Right forelimb (tissue), 1 donor: ENCODE results near the gene GPATCH4.
"Not testable (repeated sequence)": the region's sequence is repeated elsewhere in the genome, so short reads cannot be mapped to it uniquely, and the experiment has no call there.

Source experiments
- DNase-seq: peaks from one replicate; pipeline ENCODE4 v3.0.0-alpha.2; 2018

The GPATCH4 gene

DNA sequence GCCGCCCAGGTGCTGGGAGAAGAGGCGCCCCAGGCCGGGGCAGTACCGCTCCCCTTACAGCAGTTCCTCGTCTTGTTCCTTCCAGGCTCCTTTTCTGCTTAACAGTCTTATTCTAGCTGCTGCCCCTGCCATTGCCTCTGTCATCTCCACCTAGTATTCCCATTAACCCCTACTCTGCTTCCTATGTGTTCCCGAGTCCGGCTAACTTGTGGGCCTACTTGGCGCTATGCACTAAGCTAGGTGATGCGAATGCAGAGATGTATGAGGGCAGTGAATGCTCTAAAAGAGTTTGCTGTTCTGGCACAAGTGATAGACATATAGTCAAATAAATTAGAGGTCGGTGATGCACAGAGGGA is 28.6 kb downstream of the GPATCH4 start:
- DNase-seq: no peak

DNA sequence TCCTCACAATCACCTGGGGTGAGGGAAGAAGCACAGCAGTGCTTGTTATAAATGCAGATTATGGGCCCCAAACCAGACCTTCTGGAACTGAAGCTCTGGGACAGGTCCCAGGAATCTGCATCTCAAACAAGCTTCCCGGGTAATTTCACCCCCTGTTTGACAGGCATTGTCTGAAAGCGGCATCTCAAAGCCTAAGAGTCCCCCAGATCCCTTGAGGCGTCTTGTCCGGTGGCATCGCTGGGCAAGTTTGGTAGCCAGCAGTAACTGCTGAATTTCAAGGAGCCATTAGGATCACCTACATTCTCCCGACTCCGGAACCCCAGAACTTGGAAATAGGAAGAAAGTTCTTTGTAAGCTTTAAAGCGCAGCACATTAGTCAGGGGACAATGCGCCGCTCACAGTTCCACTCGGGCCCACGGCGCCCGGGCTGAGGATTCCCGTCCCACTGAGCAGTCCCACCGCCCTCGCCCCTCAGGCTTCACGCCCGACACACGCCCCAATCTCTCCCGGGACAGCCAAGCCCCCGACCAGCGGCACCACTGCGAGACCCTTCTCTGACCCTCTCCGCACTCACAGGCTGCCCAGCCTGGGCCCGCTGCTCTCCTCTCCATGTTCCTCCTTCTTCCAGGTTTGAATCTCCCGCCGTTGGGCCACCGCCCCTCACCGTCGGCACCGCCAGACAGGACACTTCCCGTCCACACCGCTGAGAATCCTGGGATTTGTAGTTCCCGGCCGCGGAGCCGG is 29.2 kb downstream of the GPATCH4 start, which contains the start of gene IQGAP3:
Gene IQGAP3 (minus strand): TSS at position 647 of the 744 bp plus-strand sequence. CDS start 36 bp downstream, at position 611.
- peak; percentile 91 for DNase-seq

DNA sequence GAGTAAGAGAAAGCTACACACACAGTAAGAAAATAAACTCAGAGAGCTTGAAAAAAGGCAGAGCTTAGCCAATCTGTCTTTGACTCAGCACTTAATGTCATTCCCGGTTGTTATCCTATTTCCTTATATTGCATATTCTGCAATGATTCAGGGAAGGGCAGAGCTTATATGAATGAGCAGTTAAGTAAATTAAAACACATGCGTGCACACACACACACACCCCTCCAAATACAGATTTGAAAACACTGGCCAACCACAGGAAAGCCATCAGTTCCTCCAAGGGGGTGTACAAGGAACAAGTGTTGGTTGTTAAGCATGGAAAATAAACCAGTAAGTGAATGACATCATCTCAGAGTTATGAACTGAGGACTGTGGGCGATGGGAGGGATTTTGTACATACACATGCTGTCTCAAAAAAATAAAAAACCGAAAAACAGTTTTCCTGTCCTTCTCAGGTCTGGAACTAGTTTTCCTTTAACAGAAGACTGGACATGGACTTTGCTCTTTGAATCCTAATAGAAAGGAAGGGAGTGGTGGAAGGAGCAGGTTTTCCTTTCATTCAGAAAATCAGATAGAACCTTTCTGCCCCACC is 29.9 kb downstream of the GPATCH4 start:
- DNase-seq: no peak

DNA sequence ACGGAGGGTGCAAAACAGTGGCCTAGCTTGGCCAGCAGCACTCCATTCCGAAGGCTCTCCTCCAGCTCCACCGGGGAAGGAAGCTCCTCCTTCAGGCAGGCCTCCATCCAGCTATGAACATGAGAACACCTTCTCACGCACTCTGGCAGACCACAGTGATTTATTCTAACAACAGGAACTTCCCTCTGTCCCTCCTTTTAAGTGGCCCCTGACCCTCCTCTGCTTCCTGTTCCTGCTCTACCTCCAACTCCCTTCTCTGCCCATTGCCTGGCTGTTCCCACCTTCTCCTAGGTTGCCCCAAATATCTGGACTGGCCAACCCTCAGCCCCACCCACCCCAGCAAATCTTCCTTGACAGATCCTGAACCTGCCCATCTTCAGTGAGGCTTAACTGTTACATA is 34.8 kb downstream of the GPATCH4 start:
- no peak for DNase-seq

- no peak for DNase-seq
These were observed 35.8 kb downstream of the GPATCH4 start for GRCh38 chr1:156565519-156565918.

GRCh38 chr1:156560585-156561163 is 40.6 kb downstream of the GPATCH4 start:
- no peak for DNase-seq

DNA sequence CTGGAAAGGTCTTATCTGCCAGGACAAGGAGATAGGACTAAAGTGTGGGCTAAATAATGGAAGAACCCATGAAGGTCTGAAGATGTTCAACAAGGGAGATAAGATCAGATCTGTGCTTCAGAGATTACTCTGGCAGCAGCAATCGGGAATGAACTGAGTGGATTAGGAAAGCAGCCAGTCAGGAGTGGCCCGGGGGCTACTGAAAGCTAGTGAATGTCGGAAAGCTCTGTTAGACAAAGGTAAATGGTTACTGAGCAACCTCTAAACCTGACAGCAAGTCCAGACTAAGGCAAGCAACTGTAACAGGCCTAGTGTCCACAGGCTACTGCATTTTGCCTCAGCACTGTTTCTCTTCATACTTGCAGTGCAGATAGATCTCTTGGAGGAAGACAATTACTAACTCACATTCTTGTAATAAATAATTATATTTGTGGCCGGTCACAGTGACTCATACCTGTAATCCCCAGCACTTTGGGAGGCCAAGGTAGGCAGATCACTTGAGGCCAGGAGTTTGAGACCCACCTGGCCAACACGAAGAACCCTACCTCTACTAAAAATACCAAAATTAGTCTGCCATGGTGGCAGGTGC is 41.4 kb downstream of the GPATCH4 start:
- DNase-seq: no peak

DNA sequence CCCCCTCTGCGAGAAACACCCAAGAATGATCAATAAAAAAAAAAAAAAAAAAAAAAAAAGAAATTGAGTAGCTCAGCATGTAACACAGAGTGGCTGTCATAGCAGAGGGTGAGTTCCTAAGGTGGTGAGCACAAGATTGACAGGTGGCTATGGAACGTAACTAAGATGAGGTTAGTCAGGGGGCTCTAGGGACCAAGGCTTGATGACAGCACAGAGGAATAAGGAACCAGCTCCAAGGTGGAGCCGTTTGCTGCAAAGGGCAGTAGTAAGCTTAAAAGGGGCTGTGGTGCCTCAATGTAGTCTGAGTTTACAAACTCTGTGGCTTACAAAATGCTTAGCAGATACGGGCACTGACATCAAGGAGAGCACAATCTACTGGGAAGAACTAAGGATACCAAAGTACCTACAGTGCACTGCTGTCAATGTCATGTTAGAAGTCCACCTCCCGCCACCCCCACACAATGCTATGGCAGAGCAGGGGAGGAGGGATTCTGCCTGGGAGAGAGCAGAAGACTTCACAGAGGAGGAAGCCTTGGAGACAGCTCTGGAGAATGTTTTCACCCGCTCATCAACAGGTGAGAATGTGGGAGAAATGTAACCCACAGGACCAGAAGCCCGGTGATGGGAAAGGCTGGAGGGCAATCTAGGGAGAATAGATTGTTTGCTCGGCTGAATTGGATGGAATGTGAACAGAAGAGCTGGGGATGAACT is 42.0 kb downstream of the GPATCH4 start:
- no peak for DNase-seq

- no peak for DNase-seq
These were observed 44.9 kb downstream of the GPATCH4 start for GRCh38 chr1:156556354-156556753.

DNA sequence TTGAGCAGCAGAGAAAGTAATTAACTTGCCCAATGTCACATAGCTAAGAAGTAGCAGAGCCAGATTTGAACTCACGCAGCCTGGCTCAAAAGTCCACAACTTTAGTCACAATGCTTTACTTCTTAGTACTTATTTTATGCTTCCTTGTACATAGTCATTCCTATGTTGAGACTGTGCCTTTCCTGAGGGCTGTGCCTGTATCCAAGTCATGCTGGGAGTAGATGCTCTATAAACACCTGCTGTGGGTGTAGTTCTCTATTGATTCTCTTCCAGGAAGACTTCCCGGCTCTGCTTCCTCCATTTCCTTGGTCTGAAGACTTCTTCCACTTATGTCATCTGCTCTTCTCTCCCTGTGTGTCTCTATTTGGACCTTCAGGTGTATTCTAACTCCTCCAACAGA is 45.6 kb downstream of the GPATCH4 start:
- no peak for DNase-seq

- no peak for DNase-seq
These were observed 46.3 kb downstream of the GPATCH4 start for GRCh38 chr1:156554971-156555370.

GRCh38 chr1:156553860-156554485 is 47.3 kb downstream of the GPATCH4 start:
- no peak for DNase-seq

DNA sequence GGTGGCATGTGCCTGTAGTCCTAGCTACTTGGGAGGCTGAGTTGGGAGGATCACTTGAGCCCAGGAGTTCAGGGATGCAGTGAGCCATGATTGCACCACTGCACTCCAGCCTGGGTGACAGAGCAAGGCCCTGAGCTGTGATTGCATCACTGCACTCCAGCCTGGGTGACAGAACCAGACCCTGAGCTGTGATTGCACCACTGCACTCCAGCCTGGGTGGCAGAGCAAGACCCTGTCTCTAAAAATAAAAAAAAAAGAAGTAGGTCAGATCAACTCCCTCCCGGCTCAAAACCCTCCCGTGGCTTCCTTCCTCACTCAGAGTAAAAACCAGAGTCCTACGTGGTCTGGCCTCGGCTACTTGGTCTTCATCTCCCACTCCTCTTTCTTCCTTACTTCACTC is 48.3 kb downstream of the GPATCH4 start:
- DNase-seq: not testable (repeated sequence)

GRCh38 chr1:156552518-156552917 is 48.8 kb downstream of the GPATCH4 start:
- DNase-seq: no peak

- DNase-seq: no peak
These were observed 49.4 kb downstream of the GPATCH4 start for GRCh38 chr1:156551869-156552268.

DNA sequence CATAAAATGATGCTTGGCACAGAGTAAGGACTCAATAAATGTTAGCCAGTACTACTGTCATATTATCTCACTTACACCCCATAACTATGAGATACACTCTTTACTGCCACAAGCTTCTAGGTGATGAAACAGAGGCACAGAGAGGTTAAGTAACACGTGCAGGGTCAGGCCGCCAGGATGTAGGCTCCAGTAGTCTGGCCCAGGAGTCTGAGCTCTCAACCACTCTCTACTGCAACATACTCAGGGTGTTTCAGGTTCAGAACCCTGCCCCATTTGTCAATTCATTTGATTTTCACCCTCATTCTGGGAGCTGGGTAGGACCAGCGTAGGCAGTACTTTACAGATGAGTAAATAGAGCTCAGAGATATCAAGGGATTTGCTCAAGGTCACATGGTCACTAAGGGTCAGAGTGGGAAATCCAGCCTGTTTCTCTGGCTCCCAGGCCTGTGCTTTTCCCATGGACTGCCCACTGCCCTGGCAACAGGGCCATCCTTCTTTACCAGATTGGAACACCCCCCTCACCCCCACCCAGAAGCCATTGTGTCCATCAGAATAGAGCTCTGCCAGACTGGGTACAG is 50.1 kb downstream of the GPATCH4 start:
- no peak for DNase-seq

DNA sequence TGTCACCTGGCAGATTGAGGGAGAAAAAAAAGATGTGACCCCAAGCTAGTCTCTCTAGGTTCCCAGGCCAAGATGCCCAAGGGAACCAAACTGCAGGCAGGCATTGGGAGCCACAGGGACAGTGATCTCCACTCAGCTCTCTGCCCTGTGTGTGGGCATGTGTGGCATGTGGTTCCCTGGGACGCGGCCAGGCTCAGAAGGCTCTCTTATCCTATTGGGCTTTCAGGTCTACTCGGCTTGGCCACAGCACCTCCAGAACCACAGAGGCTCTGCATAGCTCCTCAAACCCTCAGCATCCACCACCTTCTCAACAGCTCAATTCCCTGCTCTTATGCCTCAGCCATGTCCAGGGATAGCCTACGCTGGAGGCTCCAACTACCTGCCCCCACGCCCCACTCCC is 50.9 kb downstream of the GPATCH4 start:
- no peak for DNase-seq

GRCh38 chr1:156549831-156550230 is 51.4 kb downstream of the GPATCH4 start:
- DNase-seq: no peak

GRCh38 chr1:156549390-156549789 is 51.9 kb downstream of the GPATCH4 start:
- DNase-seq: no peak

GRCh38 chr1:156547982-156548381 is 53.3 kb downstream of the GPATCH4 start:
- no peak for DNase-seq

- no peak for DNase-seq
These were observed 53.8 kb downstream of the GPATCH4 start for GRCh38 chr1:156547434-156547833.

DNA sequence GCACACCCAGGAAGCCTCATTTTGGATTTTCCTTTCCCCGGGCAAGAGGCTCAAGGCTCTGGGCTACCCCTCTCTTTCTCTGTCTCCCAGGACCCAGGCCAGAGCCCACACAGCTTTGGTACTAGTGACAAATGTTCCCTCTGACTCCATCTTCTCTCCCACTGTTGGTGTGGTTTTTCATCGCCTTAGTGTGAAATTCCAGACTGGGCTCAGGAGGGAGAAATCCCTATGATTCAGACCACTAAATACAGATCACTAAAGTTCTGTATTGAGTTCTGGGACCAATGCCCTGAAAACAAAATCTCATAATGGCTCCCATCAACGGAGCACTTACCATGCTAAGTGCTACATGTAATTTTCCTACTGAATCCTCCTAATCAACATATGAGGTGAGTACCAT is 55.0 kb downstream of the GPATCH4 start:
- DNase-seq: no peak
